Sciatic nerve (tissue), 2 donors: ENCODE data around the gene GRXCR1. TPM values are rescaled to one million over a fixed set of nuclear protein-coding genes. Genes with fewer than 3 reads are reported as not detected.

Experiments used
- ATAC-seq: fragments of 200-7000 bp; cut with Tn5 transposase; one replicate; pipeline ENCODE4 v1.9.1; 2020; ENCODE audit warnings: mild to moderate bottlenecking, moderate library complexity
- DNase-seq: peaks from one replicate; pipeline ENCODE4 v3.0.0-alpha.2; 2020; ENCODE audit warnings: low spot score
- intact Hi-C: fragments of 100-400 bp; cut with DNase I; formaldehyde crosslinking; loops from one replicate; pipeline ENCODE4 v1.14.2; 2022
- total RNA-seq: library from RNA; stranded (reverse); fragmentation: NEBNext Ultra II Directional; extraction: Animal tissue kit (Norgen Biotek cat#: 25700); gene quantifications from one replicate; pipeline ENCODE4 v1.2.1, GENCODE V29; 2021
- donor health status: DM: no; HTN: no; CAD: no.
- donor health status: DM: no; HTN: no; CAD: no.

The GRXCR1 gene
- total RNA-seq: not detected

DNA sequence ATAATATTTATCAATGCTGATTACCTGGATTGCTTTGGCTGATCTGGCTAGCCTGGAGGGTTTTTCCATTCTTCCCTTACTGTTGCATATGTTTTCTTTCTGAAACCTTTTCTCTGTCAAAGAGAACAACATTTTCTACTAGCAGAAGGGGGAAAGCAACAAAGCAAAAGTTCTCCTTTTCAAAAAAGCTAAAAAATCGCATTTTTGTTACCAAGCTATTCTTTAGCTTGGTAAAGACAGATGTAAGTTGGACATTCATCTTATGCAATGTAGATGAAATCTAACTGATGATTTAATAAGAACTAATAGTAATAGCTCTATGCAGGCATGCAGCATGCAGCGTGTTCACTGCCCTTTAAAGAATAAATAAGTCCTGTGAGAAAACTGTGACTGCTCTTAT lies at the start of gene GRXCR1:
GRXCR1 (plus strand) TSS at position 301 of the 400 bp plus-strand sequence. CDS start 554 bp downstream, outside the sequence.
- ATAC-seq (no peak), DNase-seq (no peak)
- intact Hi-C loops: no loop called here

GRCh38 chr4:42843694-42844093 lies 48.8 kb upstream of the GRXCR1 start:
- intact Hi-C loops: no loop called here
- peak; percentile 17 for ATAC-seq
- no peak for DNase-seq

DNA sequence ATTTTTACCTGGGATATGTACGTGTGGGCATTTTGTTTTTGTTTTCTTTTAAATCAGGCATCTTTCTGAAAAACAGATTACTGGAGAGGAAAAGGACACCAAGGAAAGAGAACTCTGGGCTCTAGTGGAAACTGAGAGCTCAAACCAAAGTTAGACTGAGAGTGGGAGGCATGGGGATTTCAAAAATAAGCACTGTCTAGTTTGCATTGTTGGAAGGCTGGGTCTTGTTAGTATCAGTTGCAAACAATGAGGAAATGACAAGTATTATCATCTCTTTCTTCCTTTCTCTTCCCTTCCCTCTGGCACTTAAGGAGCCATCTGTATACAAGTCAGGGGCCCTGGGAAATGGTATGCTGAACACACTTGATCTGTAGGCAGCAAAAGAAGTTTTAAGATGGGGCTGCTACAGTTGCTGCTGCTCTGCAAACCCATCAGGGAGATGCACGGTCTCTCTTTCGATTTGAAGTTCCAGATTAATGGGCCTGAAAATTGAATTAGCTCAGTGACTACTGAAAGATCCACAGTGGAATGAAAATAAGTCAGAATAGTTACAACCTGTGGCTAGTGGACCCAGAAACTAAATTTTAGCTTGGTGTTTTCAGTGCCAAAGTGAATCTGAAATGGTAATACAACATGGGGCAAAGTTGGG lies 48.0 kb upstream of the GRXCR1 start:
- DNase-seq (no peak), ATAC-seq (no peak)
- intact Hi-C loops: no loop called here

- no peak for ATAC-seq
- no peak for DNase-seq
- intact Hi-C loops: no loop called here
These were observed 46.9 kb upstream of the GRXCR1 start for GRCh38 chr4:42845586-42845985.

- no peak for ATAC-seq
These were observed 36.7 kb upstream of the GRXCR1 start for GRCh38 chr4:42855779-42856178.

DNA sequence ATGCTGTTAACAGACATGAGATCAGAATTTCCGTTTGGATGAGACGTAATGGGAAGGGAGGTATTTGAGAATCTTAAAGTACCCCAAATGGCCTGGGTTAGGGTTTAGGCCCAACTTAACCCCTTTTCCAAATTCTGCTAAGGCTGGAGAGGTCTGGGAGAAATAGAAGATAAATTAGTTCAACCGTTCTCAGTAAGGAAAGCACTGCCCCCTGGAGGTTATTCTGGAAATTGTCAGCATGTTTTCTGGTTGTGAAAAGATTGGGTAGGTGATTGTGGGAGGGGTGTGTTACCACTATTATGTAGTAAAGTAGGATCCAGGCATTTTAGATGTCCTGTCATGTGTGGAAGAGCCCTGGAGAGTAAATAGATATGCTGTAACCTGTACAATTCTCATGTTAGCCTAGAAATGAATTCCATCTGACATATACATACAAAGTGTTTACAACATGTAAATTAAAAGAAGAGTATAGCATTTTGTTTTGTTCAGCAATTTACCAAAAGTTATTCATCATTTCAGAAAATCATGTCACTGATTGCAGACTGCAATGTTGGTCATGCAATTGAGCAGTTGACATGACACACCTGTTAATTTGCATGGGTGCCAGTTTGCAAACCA lies 26.8 kb upstream of the GRXCR1 start:
- peak; percentile 20 for ATAC-seq
- no peak for DNase-seq
- intact Hi-C loops: loop anchor here (10.0 kb wide), 1 partner anchor 291 kb away; no protein-coding TSS in a partner anchor

More at GRCh38 chr4:42855779-42856178, 36.7 kb upstream of the GRXCR1 start:
- intact Hi-C loops: no loop called here
- DNase-seq: no peak

- DNase-seq (no peak), ATAC-seq (no peak)
- intact Hi-C loops: no loop called here
These were observed 21.3 kb upstream of the GRXCR1 start for GRCh38 chr4:42871261-42871660.

DNA sequence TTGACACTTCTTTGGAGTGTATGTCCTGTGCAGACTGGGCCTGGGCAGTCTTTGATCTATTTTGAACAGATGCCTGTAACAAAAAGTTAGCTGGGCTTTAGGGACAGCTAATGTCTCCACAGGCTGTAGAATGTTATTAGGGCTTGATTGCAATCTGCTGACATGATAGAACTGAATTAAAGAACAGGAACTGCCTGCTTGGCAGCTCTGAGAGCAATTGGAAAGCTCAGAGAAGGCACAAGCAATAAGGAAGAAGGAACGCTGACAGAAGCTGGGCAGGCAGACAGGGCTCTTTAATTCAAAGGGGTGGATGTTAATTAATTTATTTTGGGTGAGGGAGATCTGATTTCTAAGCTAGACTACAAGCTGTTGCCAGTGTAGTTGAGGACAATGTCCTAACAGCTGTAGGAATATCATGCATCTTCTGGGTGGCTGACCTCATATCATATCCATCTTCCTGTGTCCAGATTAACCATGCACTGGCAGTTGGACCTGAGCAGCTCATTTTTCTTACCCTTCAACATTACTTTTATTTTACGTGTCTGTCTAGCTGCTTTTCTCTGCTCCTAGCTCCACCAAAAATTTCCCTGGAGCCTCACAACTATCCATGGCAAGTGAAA lies 20.7 kb upstream of the GRXCR1 start:
- intact Hi-C loops: no loop called here
- ATAC-seq: no peak
- no peak for DNase-seq

- no peak for ATAC-seq
- intact Hi-C loops: no loop called here
These were observed 13.7 kb upstream of the GRXCR1 start for GRCh38 chr4:42878863-42879262.

DNA sequence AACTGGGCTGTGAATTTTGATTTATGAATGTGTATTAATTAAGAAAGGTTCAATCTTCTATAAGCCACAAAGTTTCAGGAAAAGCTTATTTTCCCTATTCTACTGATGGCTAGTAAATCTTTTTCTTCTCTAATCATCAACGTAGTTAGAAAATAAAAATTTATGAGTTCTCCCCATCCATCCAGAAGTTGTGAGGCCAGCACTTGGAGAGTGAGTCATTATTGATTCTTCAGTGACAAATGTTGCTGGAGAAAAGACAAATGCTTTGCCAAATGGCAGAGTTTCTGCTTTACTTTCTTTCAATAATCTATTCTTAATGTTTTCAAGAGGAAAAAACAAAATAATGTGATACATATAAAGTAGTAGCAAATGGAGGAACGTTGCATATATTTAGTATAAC lies 11.3 kb upstream of the GRXCR1 start:
- no peak for ATAC-seq
- no peak for DNase-seq
- intact Hi-C loops: no loop called here

More at GRCh38 chr4:42878863-42879262, 13.7 kb upstream of the GRXCR1 start:
- no peak for DNase-seq

DNA sequence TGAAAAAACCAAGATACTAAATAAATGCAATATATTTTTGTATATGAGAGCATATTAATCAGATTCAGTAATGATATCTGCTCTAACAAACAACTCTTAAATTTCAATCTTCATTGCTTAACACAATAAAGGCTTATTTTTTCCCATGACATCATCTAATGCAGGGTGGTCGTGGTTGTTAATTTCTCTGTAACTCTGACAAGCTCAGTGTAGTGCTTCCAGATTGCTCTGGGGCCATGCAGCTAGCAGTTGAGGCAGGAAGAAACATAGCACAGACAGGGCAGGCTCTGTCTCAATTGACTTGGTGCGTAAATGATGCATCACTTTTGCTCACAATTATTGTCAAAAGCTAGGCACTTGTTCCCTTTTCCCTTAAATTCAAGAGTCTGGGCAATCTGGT lies 869 bp upstream of the GRXCR1 start:
- no peak for ATAC-seq
- no peak for DNase-seq
- intact Hi-C loops: no loop called here

DNA sequence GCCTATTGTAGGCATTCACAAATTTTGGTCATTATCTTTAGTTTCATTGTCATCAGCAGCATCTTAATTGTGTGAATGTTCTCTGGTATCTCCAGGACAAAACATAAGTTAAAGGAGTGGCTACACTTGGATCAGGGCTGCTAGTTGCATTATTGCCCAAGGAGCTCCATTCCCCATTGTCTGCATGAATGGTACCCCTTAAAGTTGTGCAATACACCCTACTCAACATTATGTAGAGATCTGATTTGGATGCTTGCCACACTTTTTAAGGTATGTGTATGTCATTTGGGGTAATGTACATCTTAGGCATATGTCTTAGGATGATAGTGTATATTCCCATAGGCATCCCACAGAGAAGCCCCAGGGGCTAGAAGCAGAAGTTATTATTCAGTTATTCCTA lies 2.9 kb downstream of the GRXCR1 start:
- intact Hi-C loops: no loop called here
- no peak for DNase-seq
- ATAC-seq: no peak

- no peak for ATAC-seq
- DNase-seq: no peak
- intact Hi-C loops: no loop called here
These were observed 12.5 kb downstream of the GRXCR1 start for GRCh38 chr4:42904986-42905385.

DNA sequence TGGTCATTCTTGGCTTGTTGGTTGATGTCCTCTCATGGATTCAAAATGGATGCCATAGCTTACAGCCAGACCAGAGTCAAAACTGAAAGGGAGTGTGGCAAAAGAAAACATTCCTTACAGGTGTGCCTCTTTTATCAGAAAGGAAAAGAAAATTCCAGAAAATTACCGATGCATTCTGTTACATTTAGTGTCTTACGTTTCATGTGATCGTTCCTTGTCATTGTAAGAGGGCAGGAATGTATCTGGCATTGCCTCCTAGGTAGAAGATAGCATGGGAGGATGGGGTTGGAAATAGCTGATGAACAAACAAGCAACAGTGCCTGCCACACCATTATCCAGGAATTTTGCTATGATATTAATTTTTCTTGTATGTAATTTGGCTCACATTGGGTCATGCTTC lies 13.1 kb downstream of the GRXCR1 start:
- no peak for DNase-seq
- no peak for ATAC-seq
- intact Hi-C loops: no loop called here

DNA sequence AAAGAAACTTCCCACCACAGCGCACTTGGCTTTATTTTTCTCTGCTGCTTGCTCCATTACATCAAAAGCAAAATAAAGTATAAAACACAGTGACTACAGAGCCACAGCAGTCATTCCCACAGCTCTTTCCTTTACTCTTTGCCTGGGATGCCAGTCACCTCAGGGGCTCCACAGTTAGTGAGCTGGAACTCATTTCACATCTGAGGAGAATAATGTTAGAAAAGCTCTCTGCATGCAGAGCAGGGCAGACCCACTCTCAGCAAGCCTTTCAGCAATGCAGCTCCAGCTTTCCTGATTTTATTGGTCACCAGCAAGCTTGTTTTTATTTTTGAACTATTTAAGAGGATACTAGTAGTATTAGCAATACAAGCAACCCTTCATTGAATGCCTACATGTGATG lies 13.8 kb downstream of the GRXCR1 start:
- ATAC-seq (no peak), DNase-seq (no peak)
- intact Hi-C loops: no loop called here

GRCh38 chr4:42906891-42907759 lies 14.6 kb downstream of the GRXCR1 start:
- DNase-seq: no peak
- ATAC-seq: no peak
- intact Hi-C loops: no loop called here

DNA sequence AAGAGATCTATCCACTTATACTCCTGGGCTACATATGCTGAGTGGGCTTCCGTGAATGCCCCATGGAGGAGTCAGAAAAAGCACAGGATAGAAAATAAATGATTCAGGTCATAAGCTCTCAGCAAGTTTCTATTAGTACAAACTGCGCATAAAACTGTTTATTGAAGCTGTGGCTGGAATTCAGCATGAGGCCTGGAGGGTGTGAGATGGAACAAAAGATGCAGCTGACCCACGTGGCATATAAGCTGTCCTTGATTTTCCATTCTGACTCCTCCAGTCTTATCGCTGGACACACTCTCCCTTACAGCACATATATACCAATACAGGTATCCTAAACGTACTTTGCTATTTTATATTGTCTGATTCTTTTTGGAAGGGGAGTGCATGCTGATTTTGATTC lies 17.9 kb downstream of the GRXCR1 start:
- DNase-seq: no peak
- no peak for ATAC-seq

DNA sequence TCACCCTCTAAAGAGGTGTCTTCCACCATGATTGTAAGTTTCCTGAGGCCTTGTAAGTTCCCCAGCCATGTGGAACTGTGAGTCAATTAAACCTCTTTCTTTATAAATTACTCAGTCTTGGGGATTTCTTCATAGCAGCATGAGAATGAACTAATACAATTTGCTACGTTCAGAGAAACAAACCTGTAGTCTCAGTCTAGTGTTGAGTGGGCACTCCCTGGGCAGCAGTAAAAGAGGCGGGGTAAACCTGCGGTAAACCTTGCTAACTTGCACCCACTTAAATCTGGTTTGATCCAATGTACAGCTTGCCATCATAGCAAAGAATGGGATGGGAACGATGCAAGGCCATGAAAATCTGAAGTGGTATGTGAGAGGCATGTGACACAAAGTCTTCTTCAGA lies 22.4 kb downstream of the GRXCR1 start:
- DNase-seq (no peak), ATAC-seq (no peak)
- intact Hi-C loops: no loop called here

More for the DNA sequence above, 17.9 kb downstream of the GRXCR1 start:
- intact Hi-C loops: no loop called here

DNA sequence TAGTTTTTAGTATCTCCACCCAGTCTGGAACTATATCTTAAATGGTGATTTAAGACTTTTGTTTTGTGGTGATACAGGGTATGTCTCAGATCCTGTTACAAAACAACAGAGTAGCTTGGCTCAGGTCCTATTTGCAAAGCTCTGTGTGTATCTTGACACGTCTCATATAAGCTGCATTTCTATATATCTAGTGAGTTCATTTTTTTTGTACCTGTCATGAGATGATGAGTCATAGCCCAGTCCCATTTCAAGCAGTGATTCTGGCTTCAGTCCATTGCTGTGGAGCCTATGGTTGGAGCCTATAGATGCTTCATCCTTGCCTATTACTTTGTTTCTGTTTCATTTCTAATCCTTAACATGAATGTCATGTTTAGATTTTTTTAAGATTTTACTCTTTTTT lies 23.0 kb downstream of the GRXCR1 start:
- DNase-seq (no peak), ATAC-seq (no peak)
- intact Hi-C loops: no loop called here

- intact Hi-C loops: no loop called here
- DNase-seq (no peak), ATAC-seq (no peak)
These were observed 24.8 kb downstream of the GRXCR1 start for GRCh38 chr4:42917296-42917695.
